Measurements from ENCODE around the gene PFDN4. TPM values are rescaled to one million over a fixed set of nuclear protein-coding genes. Genes with fewer than 3 reads are reported as not detected.

PFDN4 gene
- total and polyA plus RNA-seq, 2 of the 4 experiments (the other 2 are of a cell fraction) = 14.9 to 93.2 TPM

GRCh38 chr20:54172856-54173652 is 34.8 kb upstream of the PFDN4 start:
- Histone ChIP-seq H3K27me3 (ENCODE audit: control insufficient read depth, insufficient read depth, low read length) (peaks cover 62% of the 10 kb centered on the region), H2AK9ac (replicated peaks; ENCODE audit: low read depth, low read length, poor library complexity) (no peak overlapping the region), H3K23ac (ENCODE audit: low read depth, low read length) (no peak overlapping the region), H3K4me1 (ENCODE audit: control insufficient read depth, insufficient read depth, low read length) (no peaks in the 10 kb centered on the region; the same call in 1 of the 2 replicates), H2AFZ (replicated peaks; ENCODE audit: low read length, poor library complexity) (no peak overlapping the region), H2BK20ac (ENCODE audit: low read depth, low read length) (no peak overlapping the region), H2BK5ac (ENCODE audit: low read depth, low read length, poor library complexity, severe bottlenecking) (no peak overlapping the region), H3K18ac (ENCODE audit: low read depth, low read length) (no peak overlapping the region), H2BK15ac (ENCODE audit: low read depth, low read length) (no peak overlapping the region), H3K9me3 (ENCODE audit: control insufficient read depth, insufficient read depth, low read length) (no peaks in the 10 kb centered on the region), H2BK120ac (ENCODE audit: low read depth, low read length) (no peak overlapping the region), H3K4me3 (ENCODE audit: insufficient read depth, low read depth, low read length) (no peak overlapping the region), H2AK5ac (ENCODE audit: low read depth, low read length) (no peak overlapping the region), H3K9ac (ENCODE audit: low read depth, low read length) (no peak overlapping the region), H3K79me1 (ENCODE audit: low read depth in 1 of 2, low read length in 2 of 2) (no peaks in the 10 kb centered on the region), H4K8ac (ENCODE audit: low read depth in 2 of 2, low read length in 2 of 2) (no peak overlapping the region), H3K14ac (replicated peaks; ENCODE audit: low read depth, low read length) (no peak overlapping the region), H4K20me1 (ENCODE audit: insufficient read depth, low read length) (no peaks in the 10 kb centered on the region; the same call in 1 of the 2 replicates), H3K56ac (ENCODE audit: extremely low read depth, insufficient read depth, low read length) (no peak overlapping the region), H3K27ac (ENCODE audit: insufficient read depth, low read length) (no peak overlapping the region), H3K4ac (ENCODE audit: low read depth, low read length) (no peak overlapping the region), H4K91ac (ENCODE audit: insufficient read depth, low read depth, low read length) (no peak overlapping the region), H3K9me1 (ENCODE audit: insufficient read depth, low read length) (no peaks in the 10 kb centered on the region), H3K36me3 (ENCODE audit: control insufficient read depth, insufficient read depth, low read length) (no peaks in the 10 kb centered on the region), H3K4me2 (ENCODE audit: low read depth, low read length) (no peak overlapping the region; the same call in 1 of the 2 replicates), H4K5ac (ENCODE audit: low read depth, low read length) (no peak overlapping the region)
- dilution Hi-C loops (cut with HindIII; ENCODE audit: low sequenced_read_pairs, unreplicated experiment) (no loop called here), in situ Hi-C loops (cut with MboI; ENCODE audit: low sequenced_read_pairs) (no loop called here), intact Hi-C loops (cut with micrococcal nuclease) (no loop called here)
- CTCF ChIA-PET = no interaction called here
- 3% methylated on average over 41 of the region's 66 CpGs; no CpG with 5 or more reads in 1 of the 2 experiments for WGBS, 2 experiments (ENCODE audit: extremely low coverage in 2 of 2, insufficient read length in 1 of 2)
- no TSS peak for BruUV-seq (replicated peaks)
- TF ChIP-seq, protein P1, sequence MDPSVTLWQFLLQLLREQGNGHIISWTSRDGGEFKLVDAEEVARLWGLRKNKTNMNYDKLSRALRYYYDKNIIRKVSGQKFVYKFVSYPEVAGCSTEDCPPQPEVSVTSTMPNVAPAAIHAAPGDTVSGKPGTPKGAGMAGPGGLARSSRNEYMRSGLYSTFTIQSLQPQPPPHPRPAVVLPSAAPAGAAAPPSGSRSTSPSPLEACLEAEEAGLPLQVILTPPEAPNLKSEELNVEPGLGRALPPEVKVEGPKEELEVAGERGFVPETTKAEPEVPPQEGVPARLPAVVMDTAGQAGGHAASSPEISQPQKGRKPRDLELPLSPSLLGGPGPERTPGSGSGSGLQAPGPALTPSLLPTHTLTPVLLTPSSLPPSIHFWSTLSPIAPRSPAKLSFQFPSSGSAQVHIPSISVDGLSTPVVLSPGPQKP (IDR thresholded peaks at IDR 0.05; ENCODE audit: borderline replicate concordance, low read depth, low read length) = no peak
- TF ChIP-seq MAZ (IDR thresholded peaks at IDR 0.05; ENCODE audit: borderline replicate concordance, low read depth, low read length) (no peak), CHD1 (IDR thresholded peaks at IDR 0.05; ENCODE audit: low read depth, low read length) (no peak), BHLHE40 (IDR thresholded peaks at IDR 0.05; ENCODE audit: low read depth, low read length) (no peak), CEBPB (IDR thresholded peaks at IDR 0.05; ENCODE audit: low read depth, low read length) (no peak), SMC3 (IDR thresholded peaks at IDR 0.05; ENCODE audit: low read depth, low read length) (no peak)
- DNase-seq (no peak), ATAC-seq (ENCODE audit: low read depth) (no peak)
- POLR2A ChIA-PET (ENCODE audit: unreplicated experiment) = no interaction called here
